ENCODE results near the gene PLCZ1.

- TF ChIP-seq CTCF (IDR thresholded peaks at IDR 0.05) = no peak
- no peak for TF ChIP-seq EP300 (IDR thresholded peaks at IDR 0.05)
Observed at GRCh38 chr12:18634382-18634781, 103.4 kb downstream of the PLCZ1 start.

Data from upper lobe of left lung (tissue), 4 donors.